A549 treated with AZD9567 at 1 μM for 4 hours (cell line): ENCODE data around the gene FBXL13. TPM values are rescaled to one million over a fixed set of nuclear protein-coding genes. Genes with fewer than 3 reads are reported as not detected.

Experiments
- total RNA-seq: library from RNA; stranded (reverse); fragments of 200-300 nt; extraction: Qiagen RNA extraction; gene quantifications from 5 replicates; pipeline ENCODE4 v1.2.3, GENCODE V29; 2022; ENCODE audit not compliant: insufficient read depth

The FBXL13 gene
- total RNA-seq: 0.27 to 0.48 TPM (median 0.43 TPM) in 4 of 5 replicates, not detected in the other

DNA sequence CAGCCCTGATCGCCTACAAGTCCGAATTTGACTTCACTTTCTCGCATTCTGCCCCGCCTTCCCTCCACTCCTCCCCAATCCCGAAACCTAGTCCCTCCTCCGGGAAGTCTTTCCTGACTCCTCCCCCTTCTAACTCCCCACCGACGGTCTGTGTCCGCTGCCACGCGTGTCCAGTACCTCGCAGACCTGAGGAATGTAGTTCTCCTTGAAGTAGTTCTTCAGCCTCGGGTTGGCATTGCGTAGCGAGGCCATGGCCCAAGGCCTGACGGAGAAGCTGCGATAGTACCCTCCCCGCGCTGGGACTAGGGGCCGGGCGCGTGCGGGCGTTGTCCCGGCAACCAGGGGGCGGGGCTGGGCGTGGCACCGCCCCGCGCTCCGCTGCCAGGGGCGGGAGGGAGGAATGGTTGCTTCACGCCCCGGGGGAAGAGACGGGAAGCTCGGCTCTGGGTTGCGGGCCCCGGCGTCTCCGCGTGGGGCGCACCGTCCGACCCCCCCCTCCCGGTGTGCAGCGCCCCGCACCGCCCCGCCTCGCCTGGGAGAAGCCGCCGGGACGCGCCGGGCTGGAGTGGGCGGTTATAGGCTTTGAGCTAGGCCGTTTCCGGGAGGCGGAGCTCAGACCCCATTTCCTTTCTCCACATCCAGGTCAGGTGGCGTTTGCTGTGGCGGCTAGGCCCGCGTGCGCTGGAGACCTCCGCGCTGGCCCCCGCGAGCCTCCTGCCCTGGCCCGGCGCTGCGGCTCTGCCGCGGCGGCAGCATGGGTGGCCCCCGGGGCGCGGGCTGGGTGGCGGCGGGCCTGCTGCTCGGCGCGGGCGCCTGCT lies at the start of gene FBXL13, which contains the start of gene ARMC10:
Gene FBXL13, minus strand, starts transcription at position 278 of the 818 bp plus-strand sequence.
Gene ARMC10, plus strand, starts transcription at position 622 of the 818 bp plus-strand sequence. Its CDS starts 133 bp downstream, at position 755.

DNA sequence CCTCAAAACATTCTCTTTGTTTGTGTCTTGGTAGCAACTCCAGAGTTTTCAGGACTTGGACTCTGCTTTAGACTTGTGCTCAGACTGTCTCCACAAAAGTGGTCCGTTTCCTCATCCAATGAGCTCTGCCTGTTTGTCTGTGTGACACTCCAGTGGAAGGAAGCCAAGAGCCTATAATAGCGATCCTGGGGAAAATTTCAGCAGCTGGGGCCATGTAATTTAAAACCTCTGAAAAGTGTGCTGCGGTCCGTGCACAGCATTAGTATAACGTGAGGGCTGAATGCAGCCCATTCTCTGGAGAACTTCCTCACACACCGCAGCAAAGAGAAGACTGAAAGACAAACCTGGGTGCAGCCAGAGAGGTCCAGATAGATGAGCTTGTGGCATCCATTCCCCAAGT lies 161.9 kb downstream of the FBXL13 start, which contains the start of gene LRRC17:
Gene LRRC17, plus strand, starts transcription at position 259 of the 400 bp plus-strand sequence. CDS start 20,914 bp downstream, outside the sequence.

Other genes with a start within 250 kb of the FBXL13 start
- gene LRRC17, start 161.8 kb downstream of the FBXL13 start, total RNA-seq: 0.05 to 0.17 TPM (median 0.09 TPM) in 3 of 5 replicates, not detected in the others
- 34.2 to 39.5 TPM (median 38.3 TPM) in 5 replicates for gene ARMC10, start 344 bp upstream of the FBXL13 start, total RNA-seq
- gene NAPEPLD, start 74.3 kb upstream of the FBXL13 start, total RNA-seq: 2.7 to 4.8 TPM (median 4.2 TPM) in 5 replicates
- gene PMPCB, start 222.6 kb upstream of the FBXL13 start, total RNA-seq: 62.4 to 94.3 TPM (median 67.0 TPM) in 5 replicates